ENCODE results near the gene NSF. TPM values are rescaled to one million over a fixed set of nuclear protein-coding genes. Genes with fewer than 3 reads are reported as not detected.

NSF gene
- total RNA-seq, 3 donors from 2014 or later = 68.5 to 95.4 (median 69.3) TPM

GRCh38 chr17:46741122-46741730, 150.8 kb downstream of the NSF start:
- no peaks in the 10 kb centered on the region for H3K36me3 ChIP-seq (ENCODE audit: low read depth)
- no peaks in the 10 kb centered on the region for H3K4me1 ChIP-seq (ENCODE audit: low read depth)
- H3K9me3 ChIP-seq = no peaks in the 10 kb centered on the region
- H3K4me3 ChIP-seq = no peak overlapping the region
- TF ChIP-seq, protein P1, sequence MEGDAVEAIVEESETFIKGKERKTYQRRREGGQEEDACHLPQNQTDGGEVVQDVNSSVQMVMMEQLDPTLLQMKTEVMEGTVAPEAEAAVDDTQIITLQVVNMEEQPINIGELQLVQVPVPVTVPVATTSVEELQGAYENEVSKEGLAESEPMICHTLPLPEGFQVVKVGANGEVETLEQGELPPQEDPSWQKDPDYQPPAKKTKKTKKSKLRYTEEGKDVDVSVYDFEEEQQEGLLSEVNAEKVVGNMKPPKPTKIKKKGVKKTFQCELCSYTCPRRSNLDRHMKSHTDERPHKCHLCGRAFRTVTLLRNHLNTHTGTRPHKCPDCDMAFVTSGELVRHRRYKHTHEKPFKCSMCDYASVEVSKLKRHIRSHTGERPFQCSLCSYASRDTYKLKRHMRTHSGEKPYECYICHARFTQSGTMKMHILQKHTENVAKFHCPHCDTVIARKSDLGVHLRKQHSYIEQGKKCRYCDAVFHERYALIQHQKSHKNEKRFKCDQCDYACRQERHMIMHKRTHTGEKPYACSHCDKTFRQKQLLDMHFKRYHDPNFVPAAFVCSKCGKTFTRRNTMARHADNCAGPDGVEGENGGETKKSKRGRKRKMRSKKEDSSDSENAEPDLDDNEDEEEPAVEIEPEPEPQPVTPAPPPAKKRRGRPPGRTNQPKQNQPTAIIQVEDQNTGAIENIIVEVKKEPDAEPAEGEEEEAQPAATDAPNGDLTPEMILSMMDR (IDR thresholded peaks at IDR 0.05) = no peak
- DNase-seq (no peak), ATAC-seq (no peak)
- intact Hi-C loops (cut with DNase I, micrococcal nuclease) = no loop called here

DNA sequence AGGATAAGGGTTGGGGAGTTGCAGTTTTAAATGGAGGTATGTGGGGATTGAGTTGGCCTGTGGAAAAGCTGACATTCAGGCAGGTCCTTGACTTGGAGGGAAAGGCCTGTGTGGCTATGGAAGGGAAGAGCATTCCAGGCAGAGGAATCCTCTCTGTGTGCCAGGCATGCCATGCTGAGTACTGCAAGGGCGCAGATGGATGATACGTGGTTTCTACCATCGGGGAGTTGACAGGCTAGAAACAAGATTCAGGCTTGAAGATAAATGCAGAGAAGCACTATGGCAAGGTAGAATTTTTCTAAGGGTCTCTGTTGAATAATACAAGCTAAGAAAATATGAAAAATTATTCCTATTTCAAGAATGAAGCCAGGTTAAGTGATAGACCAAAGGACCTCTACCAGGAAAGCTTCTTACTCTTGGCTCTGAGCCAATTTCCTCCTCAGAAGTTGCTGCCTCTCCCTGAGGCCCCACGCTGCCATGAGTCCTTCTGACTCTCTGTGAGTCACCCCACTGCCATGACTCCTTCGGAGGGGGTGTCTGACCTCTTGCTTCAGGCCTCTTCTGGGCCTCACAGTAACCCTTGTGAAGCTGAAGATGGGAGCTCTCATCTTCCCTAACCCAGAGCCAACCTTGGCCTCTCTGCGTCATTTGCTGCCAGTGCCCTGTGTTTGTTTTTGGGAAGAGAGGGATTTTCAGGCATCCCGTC, 152.2 kb downstream of the NSF start:
- intact Hi-C loops (cut with DNase I, micrococcal nuclease) = no loop called here
- TF ChIP-seq, protein P1 (IDR thresholded peaks at IDR 0.05) = no peak
- H3K4me3 ChIP-seq = no peak overlapping the region
- H3K9me3 ChIP-seq = no peaks in the 10 kb centered on the region
- no peaks in the 10 kb centered on the region for H3K4me1 ChIP-seq (ENCODE audit: low read depth)
- ATAC-seq (peak; percentile 73), DNase-seq (no peak)
- H3K36me3 ChIP-seq (ENCODE audit: low read depth) = no peaks in the 10 kb centered on the region

DNA sequence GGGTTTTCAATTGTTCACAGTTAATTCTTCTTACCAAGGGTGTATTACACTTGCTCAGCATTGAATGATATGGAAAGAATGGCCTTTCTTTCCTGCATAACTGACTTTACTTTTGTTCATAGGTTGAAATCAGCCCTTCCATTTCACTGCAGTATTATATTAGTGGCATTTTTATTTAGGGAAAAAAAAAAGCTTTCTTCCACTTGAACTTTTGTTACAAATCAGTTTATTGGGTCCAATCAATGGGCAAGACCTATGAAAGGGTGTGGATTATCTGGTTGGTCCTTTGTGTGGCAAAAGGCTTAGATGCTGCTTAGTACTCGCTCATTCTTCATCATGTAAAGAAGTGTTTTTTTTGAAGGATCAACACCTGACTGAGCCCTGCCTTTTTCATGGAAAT, 154.0 kb downstream of the NSF start:
- TF ChIP-seq, protein P1 (IDR thresholded peaks at IDR 0.05) = no peak
- DNase-seq (no peak), ATAC-seq (no peak)
- Histone ChIP-seq H3K36me3 (ENCODE audit: low read depth) (no peaks in the 10 kb centered on the region), H3K4me3 (no peak overlapping the region), H3K9me3 (no peaks in the 10 kb centered on the region), H3K4me1 (ENCODE audit: low read depth) (no peaks in the 10 kb centered on the region)
- intact Hi-C loops (cut with DNase I, micrococcal nuclease) = no loop called here

- intact Hi-C loops (cut with DNase I, micrococcal nuclease) = no loop called here
- TF ChIP-seq, protein P1 (IDR thresholded peaks at IDR 0.05) = no peak
- H3K4me1 ChIP-seq (ENCODE audit: low read depth) = no peaks in the 10 kb centered on the region
Measured at GRCh38 chr17:46745376-46745775, 154.9 kb downstream of the NSF start.

GRCh38 chr17:46751425-46751824, 161.0 kb downstream of the NSF start:
- Histone ChIP-seq H3K4me1 (ENCODE audit: low read depth) (no peaks in the 10 kb centered on the region), H3K9me3 (no peaks in the 10 kb centered on the region), H3K36me3 (ENCODE audit: low read depth) (no peaks in the 10 kb centered on the region), H3K4me3 (no peak overlapping the region)
- no peak for ATAC-seq
- no peak for DNase-seq
- TF ChIP-seq, protein P1 (IDR thresholded peaks at IDR 0.05) = no peak
- intact Hi-C loops (cut with DNase I, micrococcal nuclease) = no loop called here

More at GRCh38 chr17:46745376-46745775, 154.9 kb downstream of the NSF start:
- ATAC-seq = no peak
- Histone ChIP-seq H3K4me3 (no peak overlapping the region), H3K36me3 (ENCODE audit: low read depth) (no peaks in the 10 kb centered on the region), H3K9me3 (no peaks in the 10 kb centered on the region)
- DNase-seq = no peak
